Measurements from ENCODE around the gene COL5A3.
"Not testable (repeated sequence)": the region's sequence is repeated elsewhere in the genome, so short reads cannot be mapped to it uniquely, and the experiment has no call there.

The COL5A3 gene

DNA sequence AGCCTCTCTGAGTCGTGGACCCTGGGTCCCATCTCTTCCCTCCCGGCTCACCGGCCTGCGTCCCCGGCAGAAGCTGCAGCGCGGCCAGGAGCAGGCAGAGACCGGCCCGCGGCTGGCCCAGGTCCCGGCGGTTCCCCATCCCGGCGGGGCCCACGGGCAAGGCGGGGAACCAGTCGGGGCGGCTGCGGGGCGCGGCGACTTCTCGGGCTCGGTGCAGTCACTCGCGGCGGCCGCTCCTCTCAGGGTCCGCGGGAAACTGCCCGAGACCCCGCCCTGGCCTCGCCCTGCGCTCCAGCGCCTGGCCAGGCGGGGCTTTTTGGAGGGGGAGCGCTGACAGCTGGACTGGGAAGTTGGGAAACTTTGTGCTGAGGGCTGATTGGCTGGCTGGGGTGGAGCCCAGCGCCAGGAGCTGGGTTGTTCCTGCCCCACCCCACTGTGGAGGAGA lies at the start of gene COL5A3:
TSS of gene COL5A3 (minus strand) at position 258 of the 445 bp plus-strand sequence. CDS start at position 139, 119 bp downstream.
- DNase-seq (ENCODE audit: low spot score), result no peak

- DNase-seq (ENCODE audit: low spot score), result no peak
Measured at GRCh38 chr19:10052602-10053360, 42.5 kb upstream of the COL5A3 start.

GRCh38 chr19:10049626-10050025 lies 39.3 kb upstream of the COL5A3 start:
- DNase-seq (ENCODE audit: low spot score), result no peak

DNA sequence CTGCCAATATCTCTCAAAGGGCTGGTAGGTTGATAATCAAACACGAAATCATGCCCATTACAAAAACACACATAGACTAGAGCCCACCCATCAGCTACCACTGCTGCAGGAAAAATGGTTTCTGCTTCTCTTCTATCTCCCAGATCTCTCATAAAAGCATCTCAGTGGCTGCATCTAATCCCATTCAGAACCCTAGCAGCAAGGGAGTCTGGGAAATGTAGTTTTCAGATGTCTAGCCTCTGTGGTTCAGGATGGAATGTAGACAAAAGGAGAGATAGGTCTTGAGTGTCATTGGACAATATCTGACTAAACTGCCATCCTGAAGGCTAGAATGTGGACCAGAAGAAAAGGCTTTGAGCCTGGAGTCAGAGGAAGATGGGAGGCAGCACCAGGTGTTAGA lies 35.1 kb upstream of the COL5A3 start:
- DNase-seq (ENCODE audit: low spot score), result no peak

DNA sequence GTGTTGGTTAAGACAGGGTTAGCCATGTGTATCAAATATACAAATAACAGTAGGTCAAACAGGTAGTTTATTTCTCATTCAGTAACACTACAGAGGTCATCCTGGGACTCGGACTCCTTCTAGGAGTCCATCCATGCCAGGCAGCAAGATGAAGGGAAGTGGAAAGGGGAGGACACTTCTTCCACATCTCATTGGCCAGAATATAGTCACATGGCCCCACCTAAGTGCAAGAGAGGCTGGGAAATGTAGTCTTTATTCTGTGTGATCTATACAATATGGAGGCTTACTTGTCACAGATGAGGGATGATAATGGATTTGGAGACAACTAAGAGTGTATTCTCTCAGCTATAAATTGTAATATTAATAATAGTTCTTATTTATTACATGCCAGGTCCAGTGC lies 34.1 kb upstream of the COL5A3 start:
- DNase-seq (ENCODE audit: low spot score), result no peak

DNA sequence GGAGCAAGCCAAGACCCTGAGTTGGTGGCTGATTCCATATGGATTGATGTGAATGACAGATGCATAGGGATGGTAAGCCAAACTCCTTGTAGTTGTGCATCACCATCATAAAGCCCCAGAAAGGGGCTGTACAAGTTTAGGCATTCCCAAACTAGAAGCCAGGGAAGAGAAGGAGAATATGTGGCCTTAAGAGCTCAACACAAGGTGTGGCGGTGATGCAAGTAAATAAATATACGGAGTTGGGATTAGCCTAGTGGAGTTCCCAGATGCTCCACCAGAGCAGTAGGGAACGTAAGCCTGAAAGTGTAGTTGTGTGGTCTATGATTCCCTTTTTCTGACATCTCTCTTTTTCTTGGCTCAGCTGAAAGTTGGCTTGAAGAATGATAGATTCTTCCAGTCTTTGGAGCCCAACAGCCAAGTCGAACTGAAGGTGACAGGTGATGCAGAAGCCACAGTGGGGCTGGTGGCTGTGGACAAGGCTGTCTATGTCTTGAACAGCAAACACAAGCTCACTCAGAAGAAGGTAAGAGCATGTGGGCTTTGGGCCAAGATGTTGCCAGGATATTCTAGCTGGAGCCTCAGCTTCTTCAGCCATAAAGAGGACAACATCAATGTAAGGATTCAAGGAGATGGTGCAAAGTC lies 33.1 kb upstream of the COL5A3 start:
- no peak for DNase-seq (ENCODE audit: low spot score)

- no peak for DNase-seq (ENCODE audit: low spot score)
Measured at GRCh38 chr19:10037809-10038208, 27.5 kb upstream of the COL5A3 start.

GRCh38 chr19:10037367-10037766 lies 27.1 kb upstream of the COL5A3 start:
- no peak for DNase-seq (ENCODE audit: low spot score)

GRCh38 chr19:10036601-10037071 lies 26.3 kb upstream of the COL5A3 start:
- DNase-seq (ENCODE audit: low spot score), result no peak

DNA sequence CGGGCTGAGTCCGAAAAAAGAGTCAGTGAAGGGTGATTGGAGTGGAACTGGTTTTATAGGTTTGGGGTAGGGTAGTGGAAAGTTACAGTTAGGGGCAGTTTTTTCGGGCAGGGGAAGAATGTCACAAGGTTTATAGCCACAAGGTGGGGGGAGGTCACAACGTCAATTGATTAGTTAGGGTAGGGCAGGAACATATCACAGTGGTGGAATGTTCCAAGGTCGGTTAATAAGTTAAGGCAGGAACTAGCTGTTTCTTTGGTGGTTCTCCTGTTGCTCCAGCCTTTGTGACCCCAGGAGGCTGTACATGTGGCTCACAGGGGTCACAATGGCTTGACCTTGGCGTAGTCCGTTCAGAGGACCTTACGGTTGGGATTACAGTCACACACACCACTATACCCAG lies 23.3 kb upstream of the COL5A3 start:
- peak; percentile 43 for DNase-seq (ENCODE audit: low spot score)

DNA sequence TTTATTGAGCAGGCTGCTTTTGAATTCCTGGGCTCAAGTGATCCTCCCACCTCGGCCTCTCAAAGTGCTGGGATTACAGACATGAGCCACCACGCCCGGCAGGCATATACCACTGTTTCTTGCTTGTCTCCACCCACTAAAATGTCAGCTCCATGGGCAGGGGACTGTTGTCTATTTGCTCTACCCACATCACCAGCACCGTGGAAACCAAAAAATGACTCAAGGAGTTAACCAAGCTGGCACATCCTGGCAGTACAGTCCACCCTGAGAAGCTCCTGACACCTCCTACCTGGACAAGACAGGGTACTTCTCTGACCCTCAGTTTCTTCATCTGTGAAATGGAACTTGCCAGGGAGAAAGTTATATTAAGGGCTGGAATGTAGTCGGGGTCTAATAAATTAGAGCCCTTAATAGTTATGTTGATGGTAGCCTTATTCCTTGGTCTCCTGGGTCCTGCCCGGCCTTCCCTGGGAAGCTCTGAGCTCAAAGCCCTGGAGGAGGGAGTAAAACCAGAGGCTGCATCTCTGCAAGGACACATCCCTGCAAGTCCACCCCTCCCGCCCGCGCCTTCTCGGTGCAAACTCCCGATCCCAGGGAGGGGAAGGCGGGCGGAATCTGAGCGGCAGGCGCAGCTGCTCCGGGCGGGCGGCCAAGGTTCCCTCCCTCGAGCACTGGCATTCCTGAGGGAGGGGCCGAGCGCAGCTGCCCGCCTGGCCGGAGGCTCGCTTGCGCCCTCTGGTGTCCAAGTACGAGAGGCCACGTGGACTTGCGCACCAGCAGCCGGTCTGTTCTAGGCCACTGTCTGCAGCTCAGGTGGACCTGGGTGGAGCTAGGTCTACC lies 17.1 kb upstream of the COL5A3 start:
- DNase-seq (ENCODE audit: low spot score), result peak; percentile 84

DNA sequence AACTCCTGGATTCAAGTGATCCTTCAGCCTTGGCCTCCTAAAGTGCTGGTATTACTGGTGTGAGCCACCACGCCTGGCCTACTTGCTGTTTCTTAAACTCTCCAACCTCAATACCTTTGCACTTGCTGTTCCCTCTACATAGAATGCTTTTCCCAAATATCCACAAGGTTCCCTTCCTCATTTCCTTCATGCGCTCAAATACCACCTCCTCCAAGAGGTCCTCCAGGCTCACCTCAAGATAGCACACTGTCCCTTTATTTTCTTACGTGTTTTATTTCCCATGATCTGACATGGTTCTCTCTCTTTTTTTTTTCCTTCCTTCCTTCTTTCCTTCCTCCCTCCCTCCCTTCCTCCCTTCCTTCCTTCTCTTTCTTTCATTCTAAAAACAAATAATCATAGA lies 16.4 kb upstream of the COL5A3 start:
- no peak for DNase-seq (ENCODE audit: low spot score)

DNA sequence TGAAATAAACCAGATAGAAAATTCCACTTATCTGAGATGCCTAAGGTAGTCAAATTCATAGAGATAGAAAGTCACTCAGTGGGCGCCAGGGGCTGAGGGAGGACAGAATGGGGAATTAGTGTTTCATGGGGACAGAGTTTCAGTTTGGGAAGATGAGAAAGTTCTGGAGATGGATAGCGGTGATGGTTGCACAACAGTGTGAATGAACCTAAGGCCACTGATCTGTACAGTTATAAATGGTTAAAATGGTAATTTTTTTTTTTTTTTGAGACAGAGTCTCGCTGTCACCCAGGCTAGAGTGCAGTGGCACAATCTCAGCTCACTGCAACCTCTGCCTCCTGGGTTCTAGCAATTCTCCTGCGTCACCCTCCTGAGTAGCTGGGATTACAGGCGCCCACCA lies 12.8 kb upstream of the COL5A3 start:
- not testable (repeated sequence) for DNase-seq (ENCODE audit: low spot score)

DNA sequence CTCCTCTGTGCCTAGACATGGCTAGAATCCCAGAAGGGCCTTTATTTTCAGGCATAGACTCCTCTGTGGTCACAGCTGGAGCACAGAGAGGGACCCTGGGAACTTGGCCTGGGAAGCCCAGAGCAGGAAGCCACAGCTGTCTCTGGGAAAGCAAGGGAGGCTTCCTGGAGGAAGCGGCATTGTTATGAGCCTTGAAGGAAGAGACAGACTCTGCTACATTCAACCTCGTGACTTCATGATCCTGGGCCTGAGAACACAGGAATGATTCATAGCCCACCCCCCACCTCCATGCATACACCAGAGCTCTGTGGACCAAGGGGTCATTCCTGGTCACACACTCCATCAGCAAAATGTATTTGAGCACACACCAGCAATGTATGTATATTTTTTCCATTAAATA lies 11.6 kb upstream of the COL5A3 start:
- no peak for DNase-seq (ENCODE audit: low spot score)

DNA sequence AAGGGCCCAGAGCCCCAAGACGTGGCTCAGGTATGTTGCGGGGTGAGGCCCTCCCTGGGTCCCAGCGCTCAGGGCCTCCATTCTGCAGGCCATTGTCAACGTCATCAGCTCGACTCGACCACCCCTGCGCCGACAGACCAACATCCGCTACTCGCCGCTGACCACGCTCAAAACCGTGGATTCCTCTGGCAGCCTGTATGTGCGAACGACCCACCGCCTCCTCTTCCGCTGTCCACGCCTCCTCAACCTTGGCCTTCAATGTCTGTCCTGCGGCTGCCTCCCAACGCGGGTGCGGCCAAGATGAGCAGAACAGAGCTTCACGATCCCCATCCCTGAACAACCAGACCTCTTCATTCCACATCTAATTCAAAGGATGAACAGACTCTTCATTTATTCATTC lies 11.1 kb upstream of the COL5A3 start:
- no peak for DNase-seq (ENCODE audit: low spot score)

- DNase-seq (ENCODE audit: low spot score), result no peak
Measured at GRCh38 chr19:10020851-10021250, 10.5 kb upstream of the COL5A3 start.

DNA sequence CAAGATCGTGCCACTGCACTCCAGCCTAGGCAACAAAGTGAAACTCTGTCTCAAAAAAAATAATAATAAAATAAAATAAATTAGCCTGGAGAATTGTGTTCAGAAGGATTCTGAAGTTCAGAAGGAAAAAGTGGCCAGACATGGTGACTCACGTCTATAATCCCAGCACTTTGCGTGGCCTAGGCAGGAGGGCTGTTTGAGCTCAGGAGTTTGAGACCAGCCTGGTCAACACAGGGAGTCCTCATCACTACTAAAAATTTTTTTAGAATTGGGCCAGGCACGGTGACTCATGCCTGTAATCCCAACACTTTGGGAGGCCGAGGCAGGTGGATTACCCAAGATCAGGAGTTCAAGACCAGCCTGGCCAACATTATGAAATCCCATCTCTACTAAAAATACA lies 8.9 kb upstream of the COL5A3 start:
- no peak for DNase-seq (ENCODE audit: low spot score)

DNA sequence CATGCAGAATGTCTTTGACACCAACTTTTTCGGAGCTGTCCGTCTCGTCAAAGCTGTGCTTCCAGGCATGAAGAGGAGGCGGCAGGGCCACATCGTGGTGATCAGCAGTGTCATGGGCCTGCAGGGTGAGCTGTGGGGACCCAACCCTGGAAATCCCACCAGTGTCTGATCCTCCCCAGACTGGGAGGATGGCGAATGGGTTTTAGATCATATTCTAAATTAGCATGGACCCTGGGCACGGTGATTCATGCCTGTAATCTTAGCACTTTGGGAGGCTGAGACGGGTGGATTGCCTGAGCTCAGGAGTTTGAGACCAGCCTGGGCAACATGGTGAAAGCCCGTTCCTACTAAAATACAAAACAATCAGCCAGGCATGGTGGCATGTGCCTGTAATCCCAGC lies 8.5 kb upstream of the COL5A3 start:
- DNase-seq (ENCODE audit: low spot score), result no peak

GRCh38 chr19:10018263-10018662 lies 8.0 kb upstream of the COL5A3 start:
- no peak for DNase-seq (ENCODE audit: low spot score)

GRCh38 chr19:10013834-10014618 lies 3.7 kb upstream of the COL5A3 start:
- DNase-seq (ENCODE audit: low spot score), result no peak

DNA sequence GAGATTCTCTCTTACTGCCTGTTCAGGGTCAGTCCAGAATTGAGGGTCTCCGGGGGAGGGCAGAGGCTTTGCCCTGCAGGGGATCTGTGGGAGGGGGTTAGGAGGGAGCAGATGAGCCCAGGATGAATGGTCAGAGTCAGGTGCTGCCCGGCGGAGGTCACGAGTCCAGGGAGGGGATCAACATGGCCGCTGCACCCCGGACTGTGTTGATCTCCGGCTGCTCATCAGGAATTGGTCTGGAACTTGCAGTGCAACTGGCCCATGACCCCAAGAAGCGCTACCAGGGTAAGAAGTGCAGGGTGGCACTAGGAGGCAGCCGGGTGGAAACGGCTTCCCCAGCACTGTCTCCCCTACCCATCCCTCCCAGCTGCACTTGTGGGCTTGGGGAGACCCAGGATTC lies 3.0 kb upstream of the COL5A3 start, which contains the start of gene RDH8:
TSS of gene RDH8 (plus strand) at position 168 of the 400 bp plus-strand sequence. CDS start at position 183, 15 bp downstream.
- DNase-seq (ENCODE audit: low spot score), result no peak

DNA sequence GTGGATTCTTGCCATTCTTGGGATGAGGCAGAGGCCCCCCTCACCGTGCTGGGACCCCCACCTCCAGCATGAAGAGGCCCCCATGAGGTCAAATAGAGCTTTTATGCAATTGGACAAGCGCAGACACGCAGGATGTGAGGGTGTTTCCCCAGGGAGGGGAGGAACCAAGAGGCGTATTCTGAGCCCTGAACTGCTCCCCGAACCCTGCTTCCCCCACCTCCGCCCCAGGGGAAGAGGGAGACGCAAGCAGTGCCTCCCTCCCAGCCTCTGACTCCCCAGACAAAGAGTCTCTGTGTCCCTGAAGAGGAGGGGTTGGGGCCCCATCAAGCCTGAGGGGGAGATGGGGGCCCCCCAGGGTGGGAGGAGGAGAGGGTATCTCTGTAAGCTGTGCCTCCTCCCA lies 1.7 kb upstream of the COL5A3 start:
- no peak for DNase-seq (ENCODE audit: low spot score)

All from HuH-7 (cell line).